Esophagus muscularis mucosa (tissue), 4 donors: ENCODE results near the gene WTAP.

Experiments
- EP300 ChIP-seq: sonication (generic); formaldehyde crosslinking; IDR thresholded peaks from one replicate; pipeline ENCODE4 v1.6.1; 2017; ENCODE audit warnings: antibody characterized with exemption
- POLR2A ChIP-seq: fragments of 450-650 bp; IDR thresholded peaks from one replicate; pipeline ENCODE4 v1.6.1; 2017; ENCODE audit warnings: antibody characterized with exemption, moderate library complexity, mild to moderate bottlenecking, low read depth
- TF ChIP-seq, protein P1 (sequence below), 3 experiments: fragments of 200-600 bp in 2 of 3; fragments of 450-650 bp in 1 of 3; sonication (generic) in 2 of 3; IDR thresholded peaks; one replicate each; pipeline ENCODE4 v1.5.1; 2017 to 2019; ENCODE audit warnings: antibody characterized with exemption in 3 of 3, mild to moderate bottlenecking in 2 of 3, moderate library complexity in 1 of 3

DNA sequence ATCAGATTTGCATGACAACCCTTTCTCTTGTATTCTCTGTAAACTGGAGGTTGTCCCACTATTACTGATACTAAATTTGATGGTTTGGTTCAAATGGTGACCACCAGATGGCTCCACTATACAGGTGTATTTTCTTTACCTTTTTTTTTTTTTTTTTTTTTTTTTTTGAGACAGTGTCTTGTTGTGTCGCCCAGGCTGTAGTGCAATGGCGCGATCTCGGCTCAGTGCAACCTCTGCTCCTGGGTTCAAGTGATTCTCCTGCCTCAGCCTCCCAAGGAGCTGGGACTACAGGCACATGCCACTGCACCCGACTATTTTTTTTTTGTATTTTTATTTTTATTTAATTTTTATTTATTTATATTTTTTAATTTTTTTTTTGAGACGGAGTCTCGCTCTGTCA is 6.6 kb upstream of the WTAP start:
- TF ChIP-seq, protein P1, sequence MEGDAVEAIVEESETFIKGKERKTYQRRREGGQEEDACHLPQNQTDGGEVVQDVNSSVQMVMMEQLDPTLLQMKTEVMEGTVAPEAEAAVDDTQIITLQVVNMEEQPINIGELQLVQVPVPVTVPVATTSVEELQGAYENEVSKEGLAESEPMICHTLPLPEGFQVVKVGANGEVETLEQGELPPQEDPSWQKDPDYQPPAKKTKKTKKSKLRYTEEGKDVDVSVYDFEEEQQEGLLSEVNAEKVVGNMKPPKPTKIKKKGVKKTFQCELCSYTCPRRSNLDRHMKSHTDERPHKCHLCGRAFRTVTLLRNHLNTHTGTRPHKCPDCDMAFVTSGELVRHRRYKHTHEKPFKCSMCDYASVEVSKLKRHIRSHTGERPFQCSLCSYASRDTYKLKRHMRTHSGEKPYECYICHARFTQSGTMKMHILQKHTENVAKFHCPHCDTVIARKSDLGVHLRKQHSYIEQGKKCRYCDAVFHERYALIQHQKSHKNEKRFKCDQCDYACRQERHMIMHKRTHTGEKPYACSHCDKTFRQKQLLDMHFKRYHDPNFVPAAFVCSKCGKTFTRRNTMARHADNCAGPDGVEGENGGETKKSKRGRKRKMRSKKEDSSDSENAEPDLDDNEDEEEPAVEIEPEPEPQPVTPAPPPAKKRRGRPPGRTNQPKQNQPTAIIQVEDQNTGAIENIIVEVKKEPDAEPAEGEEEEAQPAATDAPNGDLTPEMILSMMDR (IDR thresholded peaks at IDR 0.05) = peak; percentile 34 to 46 (median 34)
- no peak for TF ChIP-seq EP300
- TF ChIP-seq POLR2A = no peak
